ENCODE measurements around the gene SPIRE1.
"Not testable (repeated sequence)": the region's sequence is repeated elsewhere in the genome, so short reads cannot be mapped to it uniquely, and the experiment has no call there.

The SPIRE1 gene

GRCh38 chr18:12628706-12629702, 28.9 kb downstream of the SPIRE1 start:
- TF ChIP-seq CTCF (IDR thresholded peaks at IDR 0.05; ENCODE audit: low read depth, low read length): no peak
- no peak for TF ChIP-seq MYC (IDR thresholded peaks at IDR 0.05; ENCODE audit: low read depth, low read length)
- TF ChIP-seq POLR2A (IDR thresholded peaks at IDR 0.05; ENCODE audit: extremely low read depth, insufficient read length): no peak
- no peak for TF ChIP-seq MAX (IDR thresholded peaks at IDR 0.05; ENCODE audit: low read depth, low read length)
- no peak overlapping the region for H3K4me3 ChIP-seq (ENCODE audit: low read depth, low read length)
- no peak for DNase-seq (ENCODE audit: low read depth)

- not testable (repeated sequence) for H3K4me3 ChIP-seq (ENCODE audit: low read depth, low read length); DNase-seq (ENCODE audit: low read depth)
These were observed 30.7 kb downstream of the SPIRE1 start for GRCh38 chr18:12627199-12627598.

- peak; percentile 38 for DNase-seq (ENCODE audit: low read depth)
- TF ChIP-seq CTCF (IDR thresholded peaks at IDR 0.05; ENCODE audit: low read depth, low read length): no peak
- no peak for TF ChIP-seq MYC (IDR thresholded peaks at IDR 0.05; ENCODE audit: low read depth, low read length)
- no peak for TF ChIP-seq MAX (IDR thresholded peaks at IDR 0.05; ENCODE audit: low read depth, low read length)
- TF ChIP-seq POLR2A (IDR thresholded peaks at IDR 0.05; ENCODE audit: extremely low read depth, insufficient read length): no peak
- H3K4me3 ChIP-seq (ENCODE audit: low read depth, low read length): no peak overlapping the region
These were observed 32.7 kb downstream of the SPIRE1 start for GRCh38 chr18:12625241-12625640.

GRCh38 chr18:12621742-12622306, 36.1 kb downstream of the SPIRE1 start:
- peak; percentile 15 for DNase-seq (ENCODE audit: low read depth)
- H3K4me3 ChIP-seq (ENCODE audit: low read depth, low read length): no peak overlapping the region
- TF ChIP-seq MAX (IDR thresholded peaks at IDR 0.05; ENCODE audit: low read depth, low read length): no peak
- TF ChIP-seq MYC (IDR thresholded peaks at IDR 0.05; ENCODE audit: low read depth, low read length): no peak
- TF ChIP-seq CTCF (IDR thresholded peaks at IDR 0.05; ENCODE audit: low read depth, low read length): no peak
- no peak for TF ChIP-seq POLR2A (IDR thresholded peaks at IDR 0.05; ENCODE audit: extremely low read depth, insufficient read length)

GRCh38 chr18:12615748-12616147, 42.2 kb downstream of the SPIRE1 start:
- no peak for DNase-seq (ENCODE audit: low read depth)
- no peak overlapping the region for H3K4me3 ChIP-seq (ENCODE audit: low read depth, low read length)
- TF ChIP-seq CTCF (IDR thresholded peaks at IDR 0.05; ENCODE audit: low read depth, low read length): no peak
- TF ChIP-seq MYC (IDR thresholded peaks at IDR 0.05; ENCODE audit: low read depth, low read length): no peak
- TF ChIP-seq POLR2A (IDR thresholded peaks at IDR 0.05; ENCODE audit: extremely low read depth, insufficient read length): no peak
- no peak for TF ChIP-seq MAX (IDR thresholded peaks at IDR 0.05; ENCODE audit: low read depth, low read length)

GRCh38 chr18:12608301-12608700, 49.6 kb downstream of the SPIRE1 start:
- no peak overlapping the region for H3K4me3 ChIP-seq (ENCODE audit: low read depth, low read length)
- DNase-seq (ENCODE audit: low read depth): no peak
- no peak for TF ChIP-seq CTCF (IDR thresholded peaks at IDR 0.05; ENCODE audit: low read depth, low read length)
- TF ChIP-seq POLR2A (IDR thresholded peaks at IDR 0.05; ENCODE audit: extremely low read depth, insufficient read length): no peak
- TF ChIP-seq MYC (IDR thresholded peaks at IDR 0.05; ENCODE audit: low read depth, low read length): no peak
- TF ChIP-seq MAX (IDR thresholded peaks at IDR 0.05; ENCODE audit: low read depth, low read length): no peak

Measured in NB4 (cell line).